IMR-90 (cell line): ENCODE measurements around the gene PNO1. TPM values are rescaled to one million over a fixed set of nuclear protein-coding genes. Genes with fewer than 3 reads are reported as not detected.

Experiments used
- ATAC-seq: fragments of 200-7000 bp; cut with Tn5 transposase; 2 replicates; pipeline ENCODE4 v1.9.1; 2020; ENCODE audit warnings: low read depth, mild to moderate bottlenecking, moderate library complexity
- BruUV-seq: library from RNA; stranded (reverse); fragments of 400-500 nt; replicated peaks from 2 replicates; lab custom pipeline; 2021; lab: Mats Ljungman, UMichigan
- CTCF ChIA-PET: fragments of 300-600 bp; formaldehyde crosslinking; extraction: SDS; loops from one replicate; lab custom pipeline; 2021; ENCODE audit warnings: antibody characterized with exemption; lab: Yijun Ruan, JAX
- POLR2A ChIA-PET: fragments of 300-600 bp; sonication (Branson Sonifier 250); formaldehyde crosslinking; loops from one replicate; lab custom pipeline; 2022; ENCODE audit warnings: antibody characterized with exemption; ENCODE audit not compliant: unreplicated experiment; lab: Charles Lee
- DNase-seq: peaks from one replicate; pipeline ENCODE4 v3.0.0; 2013
- H2AFZ ChIP-seq: replicated peaks from 2 replicates; pipeline ENCODE3; 2013; ENCODE audit warnings: low read length, mild to moderate bottlenecking; ENCODE audit not compliant: poor library complexity
- H2AK5ac ChIP-seq: 2 replicates; pipeline ENCODE4 v1.6.1; 2013; ENCODE audit warnings: low read depth, low read length, inconsistent platforms
- H2AK9ac ChIP-seq: replicated peaks from 2 replicates; pipeline ENCODE3; 2013; ENCODE audit warnings: mild to moderate bottlenecking, low read depth, low read length, moderate library complexity; ENCODE audit not compliant: poor library complexity
- H2BK120ac ChIP-seq: 2 replicates; pipeline ENCODE4 v1.6.1; 2013; ENCODE audit warnings: low read depth, low read length, inconsistent platforms
- H2BK15ac ChIP-seq: 3 replicates; pipeline ENCODE4 v1.6.1; 2013; ENCODE audit warnings: low read depth, low read length, inconsistent platforms
- H2BK20ac ChIP-seq: 2 replicates; pipeline ENCODE4 v1.6.1; 2013; ENCODE audit warnings: low read depth, mild to moderate bottlenecking, inconsistent platforms, low read length, moderate library complexity
- H2BK5ac ChIP-seq: 2 replicates; pipeline ENCODE4 v1.6.1; 2013; ENCODE audit warnings: mild to moderate bottlenecking, low read depth, low read length, inconsistent platforms; ENCODE audit not compliant: poor library complexity, severe bottlenecking
- H3K14ac ChIP-seq: replicated peaks from 2 replicates; pipeline ENCODE4 v1.6.1; 2013; ENCODE audit warnings: low read depth, low read length, inconsistent platforms
- H3K18ac ChIP-seq: 2 replicates; pipeline ENCODE4 v1.6.1; 2013; ENCODE audit warnings: low read depth, low read length, control low read depth
- H3K23ac ChIP-seq: 2 replicates; pipeline ENCODE4 v1.6.1; 2013; ENCODE audit warnings: low read depth, low read length, inconsistent platforms
- H3K27ac ChIP-seq: 2 replicates; pipeline ENCODE4 v1.5.1; 2013; ENCODE audit warnings: mild to moderate bottlenecking, control low read depth, low read length; ENCODE audit not compliant: insufficient read depth
- H3K27me3 ChIP-seq: 2 replicates; pipeline ENCODE4 v1.6.1; 2013; ENCODE audit warnings: low read length; ENCODE audit not compliant: control insufficient read depth, insufficient read depth
- H3K36me3 ChIP-seq: 2 replicates; pipeline ENCODE4 v1.6.1; 2013; ENCODE audit warnings: low read length, mixed read lengths; ENCODE audit not compliant: control insufficient read depth, insufficient read depth
- H3K4ac ChIP-seq: 2 replicates; pipeline ENCODE4 v1.6.1; 2013; ENCODE audit warnings: low read depth, low read length, inconsistent platforms
- H3K4me1 ChIP-seq: 2 replicates; pipeline ENCODE4 v1.6.1; 2013; ENCODE audit warnings: low read length, mixed read lengths; ENCODE audit not compliant: control insufficient read depth, insufficient read depth
- H3K4me2 ChIP-seq: 2 replicates; pipeline ENCODE4 v1.6.1; 2013; ENCODE audit warnings: low read depth, mild to moderate bottlenecking, control low read depth, low read length, moderate library complexity
- H3K4me3 ChIP-seq: 2 replicates; pipeline ENCODE4 v1.5.1; 2013; ENCODE audit warnings: low read depth, mild to moderate bottlenecking, control low read depth, low read length, moderate library complexity; ENCODE audit not compliant: insufficient read depth
- H3K56ac ChIP-seq: 2 replicates; pipeline ENCODE4 v1.6.1; 2013; ENCODE audit warnings: low read length, inconsistent platforms; ENCODE audit not compliant: insufficient read depth; ENCODE audit errors: extremely low read depth
- H3K79me1 ChIP-seq, 2 experiments: 2 replicates each; pipeline ENCODE4 v1.6.1; 2013; ENCODE audit warnings: low read length in 2 of 2, inconsistent platforms in 1 of 2, low read depth in 1 of 2
- H3K9ac ChIP-seq: 2 replicates; pipeline ENCODE4 v1.6.1; 2013; ENCODE audit warnings: low read depth, low read length, control low read depth
- H3K9me1 ChIP-seq: 2 replicates; pipeline ENCODE4 v1.6.1; 2013; ENCODE audit warnings: low read length, inconsistent platforms; ENCODE audit not compliant: insufficient read depth
- H3K9me3 ChIP-seq: 2 replicates; pipeline ENCODE4 v1.6.1; 2013; ENCODE audit warnings: low read length; ENCODE audit not compliant: control insufficient read depth, insufficient read depth
- H4K20me1 ChIP-seq: 2 replicates; pipeline ENCODE4 v1.6.1; 2013; ENCODE audit warnings: low read length, inconsistent platforms; ENCODE audit not compliant: insufficient read depth
- H4K5ac ChIP-seq: 2 replicates; pipeline ENCODE4 v1.6.1; 2013; ENCODE audit warnings: mild to moderate bottlenecking, low read depth, low read length, control low read depth
- H4K8ac ChIP-seq, 2 experiments: 2 replicates each; pipeline ENCODE4 v1.6.1; 2013; ENCODE audit warnings: low read depth in 2 of 2, low read length in 2 of 2, control low read depth in 1 of 2, inconsistent platforms in 1 of 2
- H4K91ac ChIP-seq: 2 replicates; pipeline ENCODE4 v1.6.1; 2013; ENCODE audit warnings: low read depth, low read length, inconsistent platforms; ENCODE audit not compliant: insufficient read depth
- CTCF ChIP-seq: conservative IDR thresholded peaks from 2 replicates; pipeline ENCODE4 v1.5.1; 2012; ENCODE audit warnings: mild to moderate bottlenecking, low read depth, low read length, improper control_type of control experiment
- FOS ChIP-seq: fragments of 150-350 bp; IDR thresholded peaks from 2 replicates; pipeline ENCODE4 v1.6.1; 2016; ENCODE audit warnings: low read depth, low read length
- MAZ ChIP-seq: IDR thresholded peaks from 2 replicates; pipeline ENCODE4 v1.6.1; 2012; ENCODE audit warnings: low read depth, mild to moderate bottlenecking, low read length, improper control_type of control experiment, moderate library complexity, borderline replicate concordance
- NFE2L2 ChIP-seq: fragments of 150-350 bp; IDR thresholded peaks from 2 replicates; pipeline ENCODE4 v1.6.1; 2016; ENCODE audit warnings: low read depth, mild to moderate bottlenecking, low read length
- POLR2A ChIP-seq: IDR thresholded peaks from 2 replicates; pipeline ENCODE4 v1.6.1; 2012; ENCODE audit warnings: mild to moderate bottlenecking, low read depth, low read length
- RAD21 ChIP-seq: IDR thresholded peaks from 2 replicates; pipeline ENCODE4 v1.6.1; 2012; ENCODE audit warnings: low read length, improper control_type of control experiment
- RFX5 ChIP-seq: IDR thresholded peaks from 2 replicates; pipeline ENCODE4 v1.8.0; 2012; ENCODE audit warnings: low read depth, mild to moderate bottlenecking, low read length, moderate library complexity
- USF2 ChIP-seq: fragments of 150-350 bp; IDR thresholded peaks from 2 replicates; pipeline ENCODE4 v1.6.1; 2017; ENCODE audit warnings: mild to moderate bottlenecking, antibody characterized with exemption, low read length, low read depth
- dilution Hi-C: fragments of 300-500 bp; cut with HindIII; formaldehyde crosslinking; loops from one replicate; pipeline ENCODE4 v1.14.3; 2018; ENCODE audit warnings: low sequenced_read_pairs; ENCODE audit not compliant: unreplicated experiment
- in situ Hi-C: fragments of 300-500 bp; cut with MboI; formaldehyde crosslinking; loops from 3 replicates; pipeline ENCODE4 v1.14.3; 2019; ENCODE audit warnings: low sequenced_read_pairs, inconsistent platforms, mixed read lengths
- intact Hi-C: fragments of 100-400 bp; cut with micrococcal nuclease; formaldehyde crosslinking; loops from 2 replicates; pipeline ENCODE4 v1.10.0; 2022
- polyA plus RNA-seq, 3 experiments: library from polyadenylated mRNA; depleted of rRNA; stranded (reverse); fragments of >200 nt; gene quantifications; 2 replicates each; pipeline ENCODE4 v1.2.3, GENCODE V29; 2012; ENCODE audit warnings: low replicate concordance in 1 of 3
- total RNA-seq: library from RNA; depleted of rRNA; stranded (reverse); fragments of >200 nt; gene quantifications from 2 replicates; pipeline ENCODE4 v1.2.3, GENCODE V29; 2012

The PNO1 gene
- total and polyA plus RNA-seq, 2 of the 4 experiments (the other 2 are of a cell fraction): 12.8 to 14.7 TPM

GRCh38 chr2:68151037-68151436 is 6.7 kb upstream of the PNO1 start:
- Histone ChIP-seq H4K20me1 (no peaks in the 10 kb centered on the region), H3K36me3 (no peaks in the 10 kb centered on the region), H3K9me1 (peaks cover 3% of the 10 kb centered on the region; the same call in 1 of the 2 replicates), H3K14ac (no peak overlapping the region), H3K27me3 (no peaks in the 10 kb centered on the region), H2BK20ac (no peak overlapping the region), H3K4me1 (no peaks in the 10 kb centered on the region), H3K79me1 (peaks cover 0 to 36% of the 10 kb centered on the region in 2 experiments; a peak in 3 of 4 replicates), H3K4ac (peak overlapping the region; percentile 18; the same call in 1 of the 2 replicates), H3K9me3 (no peaks in the 10 kb centered on the region), H4K91ac (no peak overlapping the region), H2AK9ac (no peak overlapping the region), H4K5ac (no peak overlapping the region), H3K4me2 (no peak overlapping the region), H3K27ac (no peak overlapping the region), H2BK5ac (peak overlapping the region; percentile 35), H3K56ac (no peak overlapping the region), H2AK5ac (no peak overlapping the region), H3K9ac (no peak overlapping the region), H4K8ac (peak overlapping the region in 1 of 2 experiments; percentile 76; a peak in 2 of 4 replicates), H3K23ac (0 out of 2 replicates have a peak overlapping the region, but pooled peaks have one; percentile 39), H2BK15ac (no peak overlapping the region), H3K4me3 (no peak overlapping the region), H3K18ac (no peak overlapping the region), H2BK120ac (no peak overlapping the region), H2AFZ (no peak overlapping the region)
- DNase-seq (peak; percentile 22), ATAC-seq (no peak)
- TF ChIP-seq POLR2A: no peak
- no peak for TF ChIP-seq RAD21
- no peak for TF ChIP-seq MAZ
- no peak for TF ChIP-seq USF2
- TF ChIP-seq RFX5: no peak
- TF ChIP-seq CTCF: no peak
- TF ChIP-seq FOS: no peak
- TF ChIP-seq NFE2L2: no peak
- intact Hi-C loops (no loop called here), in situ Hi-C loops (no loop called here), dilution Hi-C loops (no loop called here)
- no TSS peak for BruUV-seq
- ChIA-PET POLR2A (interaction anchor here (0.6 kb wide), 1 partner anchor 21 kb away, joined by 9 read pairs; no protein-coding TSS in a partner anchor), CTCF (interaction anchor here (0.8 kb wide), 1 partner anchor 29 kb away, joined by 4 read pairs; no protein-coding TSS in a partner anchor)
